ENCODE data around the gene ZMIZ1.

GRCh38 chr10:79277579-79278269 lies 209.0 kb downstream of the ZMIZ1 start:
- TF ChIP-seq ZBTB33 (IDR thresholded peaks at IDR 0.05; ENCODE audit: extremely low read depth, insufficient replicate concordance, low read length) (no peak), MAX (IDR thresholded peaks at IDR 0.05) (no peak), CTCF (IDR thresholded peaks at IDR 0.05 in 2 of 3, conservative IDR thresholded peaks at IDR 0.05 in 1 of 3; ENCODE audit: borderline replicate concordance in 1 of 3, insufficient read depth in 1 of 3, low read depth in 2 of 3, low read length in 2 of 3) (no peak), SIN3A (IDR thresholded peaks at IDR 0.05; ENCODE audit: low read depth) (no peak), POLR2A (IDR thresholded peaks at IDR 0.05; ENCODE audit: borderline replicate concordance, extremely low read depth, insufficient read depth, insufficient read length) (no peak), ZNF274 (IDR thresholded peaks at IDR 0.05; ENCODE audit: low read depth, low read length) (no peak), JUND (IDR thresholded peaks at IDR 0.05) (no peak), EZH2 (IDR thresholded peaks at IDR 0.05) (no peak), SP1 (IDR thresholded peaks at IDR 0.05; ENCODE audit: low read depth) (no peak), EZH2phosphoT487 (IDR thresholded peaks at IDR 0.05; ENCODE audit: borderline replicate concordance) (no peak), FOSL1 (IDR thresholded peaks at IDR 0.05; ENCODE audit: low read depth) (no peak), RAD21 (IDR thresholded peaks at IDR 0.05; ENCODE audit: low read depth) (no peak), POLR2AphosphoS5 (IDR thresholded peaks at IDR 0.05; ENCODE audit: low read depth, low read length) (no peak), ATF3 (IDR thresholded peaks at IDR 0.05) (no peak)
